GM18505 (cell line): ENCODE data around the gene NMB.

Source experiments
- ATAC-seq: cut with Tn5 transposase; IDR thresholded peaks from one replicate; pipeline ENCODE4 v1.9.1; 2021; ENCODE audit not compliant: unreplicated experiment
- POLR2A ChIP-seq: IDR thresholded peaks from 4 replicates; pipeline ENCODE4 v1.6.1; 2011; ENCODE audit warnings: borderline replicate concordance; ENCODE audit not compliant: insufficient read depth, insufficient read length; ENCODE audit errors: extremely low read depth

Gene NMB

GRCh38 chr15:84666373-84666772, 8.4 kb upstream of the NMB start:
- no peak for ATAC-seq
- TF ChIP-seq POLR2A = no peak

- no peak for ATAC-seq
- no peak for TF ChIP-seq POLR2A
Measured at GRCh38 chr15:84661001-84661400, 3.0 kb upstream of the NMB start.

GRCh38 chr15:84659904-84660781, 2.1 kb upstream of the NMB start:
- TF ChIP-seq POLR2A = no peak
- no peak for ATAC-seq

DNA sequence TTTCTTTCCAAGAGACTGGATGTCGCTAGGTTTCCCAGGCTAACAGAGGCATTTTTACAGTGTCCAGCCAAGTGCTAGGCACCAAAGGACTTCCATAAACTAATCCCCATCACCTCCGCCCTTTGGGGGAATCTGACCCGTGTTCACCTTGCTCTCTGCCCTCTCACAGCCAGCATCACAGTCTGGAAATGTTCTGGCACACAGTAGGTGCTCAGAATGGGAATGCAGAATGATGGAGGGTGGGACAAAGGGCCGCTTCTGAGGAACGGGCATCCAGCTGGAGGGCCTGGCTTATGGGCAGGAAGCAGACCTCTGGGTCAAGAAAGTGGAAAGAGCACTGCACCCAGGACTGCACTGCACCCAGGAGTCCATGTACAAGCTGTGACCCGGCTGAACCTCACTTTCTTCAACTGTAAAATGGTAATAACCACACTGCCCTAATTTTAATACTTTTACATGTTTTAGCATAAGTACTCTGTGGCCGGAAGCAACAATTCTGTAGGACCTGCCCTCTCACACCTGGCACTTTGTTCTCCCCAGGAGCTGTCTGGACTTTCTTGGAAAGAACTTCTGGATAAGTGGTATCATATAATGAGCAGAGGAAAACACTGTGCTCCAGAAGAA, 901 bp upstream of the NMB start:
- ATAC-seq = no peak
- no peak for TF ChIP-seq POLR2A

DNA sequence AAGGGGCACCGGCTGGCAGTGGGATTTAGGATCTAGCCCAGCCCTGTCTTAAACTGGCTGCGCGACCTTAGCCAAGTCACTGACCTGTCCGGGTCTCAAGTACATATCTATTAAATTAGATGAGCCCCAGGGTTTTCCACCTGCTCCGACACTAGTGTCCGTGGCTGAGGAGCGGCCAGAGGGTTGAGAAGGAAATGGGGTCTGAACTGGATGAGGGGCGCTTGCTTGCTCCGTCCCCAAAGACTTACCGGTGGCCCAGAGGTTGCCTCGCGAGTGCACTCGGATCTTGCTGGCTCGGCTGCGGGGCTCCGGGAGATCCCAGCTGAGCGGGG, 285 bp downstream of the NMB start:
- TF ChIP-seq POLR2A = no peak
- no peak for ATAC-seq

GRCh38 chr15:84656972-84657371, 1.0 kb downstream of the NMB start:
- no peak for TF ChIP-seq POLR2A
- ATAC-seq = no peak

- peak; percentile 36 for ATAC-seq
- no peak for TF ChIP-seq POLR2A
Measured at GRCh38 chr15:84654689-84655453, 3.1 kb downstream of the NMB start.

DNA sequence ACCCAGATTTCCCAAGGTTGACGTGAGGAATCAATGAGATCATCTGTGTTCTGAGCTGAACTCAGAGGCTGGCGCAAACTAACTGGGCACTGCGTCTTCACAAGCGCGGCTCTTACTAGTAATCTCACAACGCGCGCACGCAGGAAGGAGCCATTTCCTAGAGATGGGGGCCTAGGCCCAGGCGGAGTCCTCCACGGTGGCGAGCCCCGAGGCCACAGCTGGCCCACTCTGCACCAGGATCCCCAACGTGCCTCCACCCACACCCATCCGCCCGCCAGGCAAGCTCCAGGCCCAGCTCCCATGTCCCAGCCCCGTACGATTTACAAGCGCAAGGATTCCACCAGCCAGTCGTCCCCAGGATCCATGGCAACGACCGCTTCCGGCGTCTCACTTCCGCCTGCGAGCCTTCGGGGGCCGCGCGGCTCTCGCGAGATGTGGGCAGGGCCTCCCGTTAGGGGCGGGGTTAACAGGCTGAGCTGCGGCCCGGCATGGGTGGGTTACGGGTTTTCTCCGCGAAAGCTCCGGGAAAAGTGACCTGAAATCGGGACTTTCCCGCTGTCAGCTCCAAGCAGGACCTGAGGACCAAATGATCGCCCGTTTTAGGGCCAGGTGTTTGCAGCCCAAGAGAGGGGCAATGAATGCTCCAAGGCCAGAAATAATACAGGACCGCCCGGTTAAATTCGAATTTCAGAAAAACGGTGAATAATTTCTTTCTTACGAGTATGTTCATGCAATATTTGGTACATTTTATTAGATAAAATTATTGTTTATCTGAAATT, 3.9 kb downstream of the NMB start, which contains the start of gene WDR73:
Gene WDR73 (minus strand): TSS at position 374 of the 779 bp plus-strand sequence. CDS start 9 bp downstream, at position 365.
- peak; percentile 76 for ATAC-seq

DNA sequence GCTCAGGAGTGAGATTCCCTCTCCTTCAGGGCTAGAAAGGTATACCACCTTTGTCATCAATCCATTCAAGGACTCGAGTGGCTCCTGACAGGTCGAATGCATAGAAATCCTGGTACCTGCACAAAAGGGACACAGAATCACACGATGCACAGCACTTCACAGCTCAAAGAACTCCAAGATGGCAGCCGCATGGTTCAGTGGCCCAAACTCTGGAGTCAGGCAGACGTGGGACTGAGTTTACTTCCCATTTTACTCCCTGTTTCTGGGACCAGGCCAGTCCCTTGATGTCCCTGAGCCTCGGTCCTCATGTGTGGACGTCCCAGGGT, 4.5 kb downstream of the NMB start:
- no peak for TF ChIP-seq POLR2A
- ATAC-seq = no peak

More for the DNA sequence above, 3.9 kb downstream of the NMB start, which contains the start of gene WDR73:
- peak; percentile 75 for TF ChIP-seq POLR2A

GRCh38 chr15:84649706-84650105, 8.3 kb downstream of the NMB start:
- ATAC-seq = no peak
- TF ChIP-seq POLR2A = no peak

DNA sequence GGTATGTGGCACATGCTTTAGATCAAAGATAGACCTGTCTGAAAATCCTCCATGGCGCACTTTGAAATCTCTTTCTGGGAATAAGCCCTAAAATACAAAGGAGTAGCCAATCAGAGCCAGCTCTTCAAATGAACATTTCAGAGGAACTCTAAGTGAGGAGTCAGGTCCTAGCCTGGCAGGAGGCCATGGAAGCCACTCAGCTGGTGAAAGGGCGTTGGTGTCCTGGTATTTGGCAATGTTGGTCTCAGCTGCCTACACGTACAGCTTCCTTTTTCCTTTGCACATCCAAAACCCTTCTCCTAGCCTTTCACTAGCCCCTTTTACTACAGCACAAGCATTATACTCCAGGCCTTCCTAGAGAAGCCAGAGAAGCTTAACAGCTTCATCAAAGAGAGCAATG, 9.5 kb downstream of the NMB start:
- TF ChIP-seq POLR2A = no peak
- no peak for ATAC-seq

DNA sequence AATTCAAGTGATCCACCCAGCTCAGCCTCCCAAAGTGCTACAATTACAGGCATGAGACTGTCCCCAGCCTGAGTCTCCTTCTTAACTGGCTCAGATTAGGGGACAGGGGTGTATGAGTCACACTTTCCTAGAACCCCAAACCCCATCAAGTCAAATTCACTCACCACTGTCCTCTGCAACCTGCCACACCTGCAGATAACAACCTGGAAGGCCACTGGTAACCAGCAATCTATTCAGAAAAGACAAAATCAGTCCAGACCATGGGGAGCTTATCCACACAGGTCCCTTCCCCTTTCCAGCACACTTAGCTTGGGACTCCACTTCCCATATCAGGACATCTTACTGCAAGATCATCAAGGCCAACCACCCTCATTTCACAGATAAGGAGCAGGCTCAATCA, 10.3 kb downstream of the NMB start:
- no peak for ATAC-seq
- no peak for TF ChIP-seq POLR2A

- no peak for TF ChIP-seq POLR2A
- no peak for ATAC-seq
Measured at GRCh38 chr15:84645997-84646396, 12.0 kb downstream of the NMB start.
